ENCODE measurements around the gene FTO.

The FTO gene

GRCh38 chr16:53895851-53896250 is 191.9 kb downstream of the FTO start:
- H3K9me2 ChIP-seq (replicated peaks; ENCODE audit: insufficient read depth, low read length): no peaks in the 10 kb centered on the region
- H2AFZ ChIP-seq (ENCODE audit: low read length): no peak overlapping the region
- no peaks in the 10 kb centered on the region for H3K27me3 ChIP-seq (replicated peaks; ENCODE audit: insufficient read depth, low read length)
- no peak for DNase-seq
- TF ChIP-seq, protein P1, sequence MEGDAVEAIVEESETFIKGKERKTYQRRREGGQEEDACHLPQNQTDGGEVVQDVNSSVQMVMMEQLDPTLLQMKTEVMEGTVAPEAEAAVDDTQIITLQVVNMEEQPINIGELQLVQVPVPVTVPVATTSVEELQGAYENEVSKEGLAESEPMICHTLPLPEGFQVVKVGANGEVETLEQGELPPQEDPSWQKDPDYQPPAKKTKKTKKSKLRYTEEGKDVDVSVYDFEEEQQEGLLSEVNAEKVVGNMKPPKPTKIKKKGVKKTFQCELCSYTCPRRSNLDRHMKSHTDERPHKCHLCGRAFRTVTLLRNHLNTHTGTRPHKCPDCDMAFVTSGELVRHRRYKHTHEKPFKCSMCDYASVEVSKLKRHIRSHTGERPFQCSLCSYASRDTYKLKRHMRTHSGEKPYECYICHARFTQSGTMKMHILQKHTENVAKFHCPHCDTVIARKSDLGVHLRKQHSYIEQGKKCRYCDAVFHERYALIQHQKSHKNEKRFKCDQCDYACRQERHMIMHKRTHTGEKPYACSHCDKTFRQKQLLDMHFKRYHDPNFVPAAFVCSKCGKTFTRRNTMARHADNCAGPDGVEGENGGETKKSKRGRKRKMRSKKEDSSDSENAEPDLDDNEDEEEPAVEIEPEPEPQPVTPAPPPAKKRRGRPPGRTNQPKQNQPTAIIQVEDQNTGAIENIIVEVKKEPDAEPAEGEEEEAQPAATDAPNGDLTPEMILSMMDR (IDR thresholded peaks at IDR 0.05; ENCODE audit: low read length): no peak
- no peak for TF ChIP-seq EZH2phosphoT487 (IDR thresholded peaks at IDR 0.05; ENCODE audit: low read length)
- H3K36me3 ChIP-seq (replicated peaks; ENCODE audit: insufficient read depth, low read length): no peaks in the 10 kb centered on the region
- no peaks in the 10 kb centered on the region for H3K79me2 ChIP-seq (ENCODE audit: low read length)
- no peak overlapping the region for H3K9ac ChIP-seq (ENCODE audit: low read length)
- no peaks in the 10 kb centered on the region for H4K20me1 ChIP-seq (ENCODE audit: insufficient read depth, low read length)
- no peaks in the 10 kb centered on the region for H3K9me3 ChIP-seq (replicated peaks; ENCODE audit: insufficient read depth, low read length)
- H3F3A ChIP-seq (ENCODE audit: insufficient read depth, low read length): no peaks in the 10 kb centered on the region
- no peak overlapping the region for H3K27ac ChIP-seq (ENCODE audit: low read length)
- no peak overlapping the region for H3K4me2 ChIP-seq (ENCODE audit: low read depth, low read length)
- H3K4me1 ChIP-seq (ENCODE audit: low read length): no peaks in the 10 kb centered on the region
- H3K4me3 ChIP-seq (ENCODE audit: low read length): no peak overlapping the region

- Histone ChIP-seq H4K20me1 (ENCODE audit: insufficient read depth, low read length) (no peaks in the 10 kb centered on the region), H3K4me3 (ENCODE audit: low read length) (no peak overlapping the region), H3K4me1 (ENCODE audit: low read length) (no peaks in the 10 kb centered on the region)
Observed at GRCh38 chr16:53896722-53897121, 192.8 kb downstream of the FTO start.

DNA sequence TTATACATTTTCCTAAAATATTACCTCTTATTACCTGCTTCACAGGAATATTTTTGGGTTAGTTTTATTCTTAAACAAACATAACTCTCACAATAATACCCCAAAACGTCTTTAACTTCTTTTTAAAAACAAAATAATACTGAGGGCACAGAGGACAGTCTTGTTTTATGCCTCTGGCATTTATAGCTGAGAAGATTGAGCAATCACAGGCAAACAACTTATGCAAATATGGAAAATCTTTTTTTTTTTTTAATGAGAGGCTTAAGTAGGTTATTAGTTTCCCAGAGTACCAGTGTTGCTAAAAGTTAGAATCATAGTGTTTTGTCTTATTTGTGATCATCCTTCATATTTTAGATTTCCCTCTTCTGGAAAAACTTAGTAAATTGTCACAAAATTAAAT is 195.0 kb downstream of the FTO start:
- Histone ChIP-seq H3K27ac (ENCODE audit: low read length) (no peak overlapping the region), H3K27me3 (replicated peaks; ENCODE audit: insufficient read depth, low read length) (no peaks in the 10 kb centered on the region), H3K9me3 (replicated peaks; ENCODE audit: insufficient read depth, low read length) (no peaks in the 10 kb centered on the region), H3K4me3 (ENCODE audit: low read length) (no peak overlapping the region), H3K4me2 (ENCODE audit: low read depth, low read length) (no peak overlapping the region), H2AFZ (ENCODE audit: low read length) (no peak overlapping the region), H3K9ac (ENCODE audit: low read length) (no peak overlapping the region), H3K36me3 (replicated peaks; ENCODE audit: insufficient read depth, low read length) (no peaks in the 10 kb centered on the region), H3K9me2 (replicated peaks; ENCODE audit: insufficient read depth, low read length) (no peaks in the 10 kb centered on the region), H3F3A (ENCODE audit: insufficient read depth, low read length) (no peaks in the 10 kb centered on the region), H3K4me1 (ENCODE audit: low read length) (no peaks in the 10 kb centered on the region), H4K20me1 (ENCODE audit: insufficient read depth, low read length) (no peaks in the 10 kb centered on the region), H3K79me2 (ENCODE audit: low read length) (no peaks in the 10 kb centered on the region)
- TF ChIP-seq EZH2 (optimal IDR thresholded peaks at IDR 0.05; ENCODE audit: low read depth, low read length) (no peak), EZH2phosphoT487 (IDR thresholded peaks at IDR 0.05; ENCODE audit: low read length) (no peak)
- TF ChIP-seq, protein P1 (IDR thresholded peaks at IDR 0.05; ENCODE audit: low read length): no peak
- DNase-seq: no peak

More at GRCh38 chr16:53896722-53897121, 192.8 kb downstream of the FTO start:
- Histone ChIP-seq H3K9me3 (replicated peaks; ENCODE audit: insufficient read depth, low read length) (no peaks in the 10 kb centered on the region), H3K9ac (ENCODE audit: low read length) (no peak overlapping the region), H3K27me3 (replicated peaks; ENCODE audit: insufficient read depth, low read length) (no peaks in the 10 kb centered on the region), H3K4me2 (ENCODE audit: low read depth, low read length) (no peak overlapping the region), H3K36me3 (replicated peaks; ENCODE audit: insufficient read depth, low read length) (no peaks in the 10 kb centered on the region), H3K9me2 (replicated peaks; ENCODE audit: insufficient read depth, low read length) (no peaks in the 10 kb centered on the region), H3K79me2 (ENCODE audit: low read length) (no peaks in the 10 kb centered on the region), H3F3A (ENCODE audit: insufficient read depth, low read length) (no peaks in the 10 kb centered on the region), H2AFZ (ENCODE audit: low read length) (no peak overlapping the region), H3K27ac (ENCODE audit: low read length) (no peak overlapping the region)
- DNase-seq: no peak
- no peak for TF ChIP-seq EZH2 (optimal IDR thresholded peaks at IDR 0.05; ENCODE audit: low read depth, low read length)
- TF ChIP-seq, protein P1 (IDR thresholded peaks at IDR 0.05; ENCODE audit: low read length): no peak
- no peak for TF ChIP-seq EZH2phosphoT487 (IDR thresholded peaks at IDR 0.05; ENCODE audit: low read length)
